Activated B cell treated with CpG ODN at 0.5 μM for 24 hours (primary cell): ENCODE data around the gene MRGPRE. TPM values are rescaled to one million over a fixed set of nuclear protein-coding genes. Genes with fewer than 3 reads are reported as not detected.

ENCODE experiments used
- ATAC-seq: fragments of 200-7000 bp; cut with Tn5 transposase; one replicate; pipeline ENCODE4 v1.10.0; 2021; ENCODE audit warnings: low read depth, mild to moderate bottlenecking, moderate library complexity
- CTCF ChIA-PET: fragments of 350-600 bp; sonication (Branson Sonifier 250); formaldehyde crosslinking; loops from one replicate; lab custom pipeline; 2021; ENCODE audit warnings: antibody characterized with exemption; lab: Charles Lee
- POLR2A ChIA-PET: fragments of 350-600 bp; sonication (Branson Sonifier 250); formaldehyde crosslinking; loops from one replicate; lab custom pipeline; 2021; ENCODE audit warnings: antibody characterized with exemption; lab: Charles Lee
- DNase-seq: peaks from one replicate; pipeline ENCODE4 v3.0.0; 2022
- H3K27ac Mint-ChIP-seq: one replicate; pipeline ENCODE4 v1.8.0; 2020; ENCODE audit warnings: mixed read lengths
- H3K27me3 Mint-ChIP-seq: one replicate; pipeline ENCODE4 v1.8.0; 2021; ENCODE audit warnings: mixed read lengths
- H3K36me3 Mint-ChIP-seq: one replicate; pipeline ENCODE4 v1.8.0; 2021; ENCODE audit warnings: low read depth, mixed read lengths
- H3K4me1 Mint-ChIP-seq: one replicate; pipeline ENCODE4 v1.8.0; 2021; ENCODE audit warnings: mixed read lengths
- H3K4me3 Mint-ChIP-seq: one replicate; pipeline ENCODE4 v1.8.0; 2020; ENCODE audit warnings: mild to moderate bottlenecking, mixed read lengths
- H3K9me3 Mint-ChIP-seq: one replicate; pipeline ENCODE4 v1.8.0; 2020; ENCODE audit warnings: mixed read lengths
- intact Hi-C: fragments of 100-400 bp; cut with micrococcal nuclease; formaldehyde crosslinking; loops from one replicate; pipeline ENCODE4 v1.15.1; 2024
- total RNA-seq: library from RNA; stranded (reverse); gene quantifications from 2 replicates; pipeline ENCODE4 v1.2.3, GENCODE V29; 2022
- TF ChIP-seq, protein P1 (sequence below): fragments of 200-600 bp; IDR thresholded peaks from one replicate; pipeline ENCODE4 v1.8.0; 2022; ENCODE audit warnings: antibody characterized with exemption, mild to moderate bottlenecking

MRGPRE gene
- total RNA-seq, 1 donor from 2014 or later, result not detected

DNA sequence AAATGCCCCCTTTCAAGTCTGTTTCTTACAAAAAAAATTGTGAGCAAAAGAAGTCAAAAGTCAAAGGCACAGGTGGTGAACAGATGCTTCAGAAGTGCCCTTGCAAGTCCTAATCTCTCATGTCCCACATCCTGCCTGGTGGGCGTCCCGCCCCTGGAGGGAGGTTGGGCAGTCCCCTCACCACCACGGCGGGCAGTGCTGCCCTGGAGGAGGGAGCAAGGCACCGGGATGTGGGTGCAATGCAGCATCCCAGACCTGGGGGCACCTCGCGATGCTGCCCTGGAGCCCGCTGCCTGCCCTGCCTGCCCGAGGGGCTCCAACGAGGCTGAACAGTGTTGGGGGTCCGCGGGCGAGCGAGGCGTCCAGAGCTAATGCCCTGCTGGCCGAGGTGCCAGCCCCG lies 29.5 kb downstream of the MRGPRE start:
- DNase-seq, result no peak
- POLR2A ChIA-PET, result no interaction called here
- CTCF ChIA-PET, result no interaction called here
- ATAC-seq, result no peak
- intact Hi-C loops, result no loop called here
- Mint-ChIP-seq H3K4me1 (no peaks in the 10 kb centered on the region), H3K27ac (no peak overlapping the region), H3K36me3 (no peaks in the 10 kb centered on the region), H3K27me3 (peaks cover 4% of the 10 kb centered on the region), H3K4me3 (no peak overlapping the region), H3K9me3 (no peaks in the 10 kb centered on the region)
- TF ChIP-seq, protein P1, sequence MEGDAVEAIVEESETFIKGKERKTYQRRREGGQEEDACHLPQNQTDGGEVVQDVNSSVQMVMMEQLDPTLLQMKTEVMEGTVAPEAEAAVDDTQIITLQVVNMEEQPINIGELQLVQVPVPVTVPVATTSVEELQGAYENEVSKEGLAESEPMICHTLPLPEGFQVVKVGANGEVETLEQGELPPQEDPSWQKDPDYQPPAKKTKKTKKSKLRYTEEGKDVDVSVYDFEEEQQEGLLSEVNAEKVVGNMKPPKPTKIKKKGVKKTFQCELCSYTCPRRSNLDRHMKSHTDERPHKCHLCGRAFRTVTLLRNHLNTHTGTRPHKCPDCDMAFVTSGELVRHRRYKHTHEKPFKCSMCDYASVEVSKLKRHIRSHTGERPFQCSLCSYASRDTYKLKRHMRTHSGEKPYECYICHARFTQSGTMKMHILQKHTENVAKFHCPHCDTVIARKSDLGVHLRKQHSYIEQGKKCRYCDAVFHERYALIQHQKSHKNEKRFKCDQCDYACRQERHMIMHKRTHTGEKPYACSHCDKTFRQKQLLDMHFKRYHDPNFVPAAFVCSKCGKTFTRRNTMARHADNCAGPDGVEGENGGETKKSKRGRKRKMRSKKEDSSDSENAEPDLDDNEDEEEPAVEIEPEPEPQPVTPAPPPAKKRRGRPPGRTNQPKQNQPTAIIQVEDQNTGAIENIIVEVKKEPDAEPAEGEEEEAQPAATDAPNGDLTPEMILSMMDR, result no peak

DNA sequence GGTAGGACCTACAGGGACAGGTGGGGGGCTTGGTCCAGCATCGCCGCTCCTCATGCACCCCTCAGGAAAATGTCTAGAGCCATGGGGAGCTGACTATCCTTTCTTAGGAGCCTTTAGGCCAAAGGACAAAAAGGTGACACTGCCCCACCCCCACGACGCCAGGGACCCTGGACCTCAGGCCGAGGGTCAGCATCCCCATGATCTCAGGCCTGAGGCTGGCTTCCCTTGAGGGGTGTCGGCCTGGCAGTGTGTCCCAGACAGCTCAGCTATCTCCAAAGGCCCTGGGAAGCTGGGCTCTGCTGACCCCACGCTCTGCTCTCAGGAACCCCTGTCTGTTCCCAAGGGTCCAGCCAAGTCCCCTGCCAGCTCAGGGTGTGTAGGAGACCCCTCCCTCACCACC lies 29.9 kb downstream of the MRGPRE start:
- Mint-ChIP-seq H3K36me3 (no peaks in the 10 kb centered on the region), H3K27ac (no peak overlapping the region), H3K27me3 (peaks cover 4% of the 10 kb centered on the region), H3K4me3 (no peak overlapping the region), H3K9me3 (no peaks in the 10 kb centered on the region), H3K4me1 (no peaks in the 10 kb centered on the region)
- POLR2A ChIA-PET, result no interaction called here
- TF ChIP-seq, protein P1, result no peak
- no peak for ATAC-seq
- DNase-seq, result no peak
- intact Hi-C loops, result no loop called here
- CTCF ChIA-PET, result no interaction called here

DNA sequence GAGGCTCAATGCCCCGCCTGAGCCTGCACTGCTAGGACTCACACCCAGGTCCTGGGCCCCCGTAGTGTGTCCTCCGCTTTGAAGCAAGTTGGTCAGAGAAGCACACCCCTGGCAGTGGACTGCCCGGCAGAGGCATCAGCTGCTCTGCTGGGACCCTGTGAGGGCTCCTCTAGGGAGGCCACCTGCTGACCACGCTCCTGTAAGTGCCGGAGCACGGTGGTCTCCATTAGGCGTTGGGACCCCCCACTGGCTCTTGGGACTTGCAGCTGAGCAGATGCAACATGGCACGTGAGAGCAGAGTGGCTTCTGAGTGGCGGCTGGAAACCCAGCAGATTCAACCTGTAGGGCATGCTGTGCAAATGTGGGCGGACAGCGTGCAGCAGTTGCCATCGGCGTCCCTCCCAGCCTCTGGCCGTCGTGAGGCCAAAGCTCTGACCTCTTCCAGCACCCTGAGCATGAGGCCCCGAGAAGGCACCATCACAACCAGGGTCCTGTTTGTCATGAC lies 30.5 kb downstream of the MRGPRE start:
- TF ChIP-seq, protein P1, result no peak
- Mint-ChIP-seq H3K9me3 (no peaks in the 10 kb centered on the region), H3K36me3 (no peaks in the 10 kb centered on the region), H3K27me3 (peaks cover 4% of the 10 kb centered on the region), H3K27ac (no peak overlapping the region), H3K4me3 (no peak overlapping the region), H3K4me1 (no peaks in the 10 kb centered on the region)
- CTCF ChIA-PET, result no interaction called here
- intact Hi-C loops, result no loop called here
- DNase-seq (no peak), ATAC-seq (no peak)
- POLR2A ChIA-PET, result no interaction called here

DNA sequence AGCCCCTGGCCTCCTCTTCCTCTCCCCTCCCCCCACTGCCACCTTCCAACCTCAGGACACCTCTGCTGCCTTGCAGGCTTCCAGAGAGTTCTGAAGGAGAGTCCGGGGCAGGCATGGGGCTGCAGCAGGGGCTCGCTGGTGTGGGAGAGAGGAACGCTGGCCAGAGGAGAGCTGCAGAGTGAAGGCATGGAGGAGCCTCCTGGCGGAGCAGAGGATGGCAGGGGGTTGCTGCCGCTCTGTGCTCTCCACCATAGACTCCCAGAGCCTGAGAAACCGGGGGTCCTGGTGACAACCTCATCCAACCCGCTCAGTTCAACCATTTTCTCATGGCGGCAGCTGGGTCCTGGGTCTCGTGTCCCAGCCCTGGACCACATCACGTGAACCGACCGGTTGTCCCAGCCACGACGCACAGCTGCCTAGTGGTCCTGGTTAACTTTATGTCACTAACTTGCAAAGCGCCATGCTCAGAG lies 31.1 kb downstream of the MRGPRE start:
- H3K27ac Mint-ChIP-seq, result no peak overlapping the region
- no peak for ATAC-seq
- H3K4me3 Mint-ChIP-seq, result no peak overlapping the region
- TF ChIP-seq, protein P1, result no peak
- no peak for DNase-seq
- CTCF ChIA-PET, result no interaction called here
- intact Hi-C loops, result no loop called here
- POLR2A ChIA-PET, result no interaction called here
- peaks cover 4% of the 10 kb centered on the region for H3K27me3 Mint-ChIP-seq
- no peaks in the 10 kb centered on the region for H3K36me3 Mint-ChIP-seq
- H3K4me1 Mint-ChIP-seq, result no peaks in the 10 kb centered on the region
- H3K9me3 Mint-ChIP-seq, result no peaks in the 10 kb centered on the region

DNA sequence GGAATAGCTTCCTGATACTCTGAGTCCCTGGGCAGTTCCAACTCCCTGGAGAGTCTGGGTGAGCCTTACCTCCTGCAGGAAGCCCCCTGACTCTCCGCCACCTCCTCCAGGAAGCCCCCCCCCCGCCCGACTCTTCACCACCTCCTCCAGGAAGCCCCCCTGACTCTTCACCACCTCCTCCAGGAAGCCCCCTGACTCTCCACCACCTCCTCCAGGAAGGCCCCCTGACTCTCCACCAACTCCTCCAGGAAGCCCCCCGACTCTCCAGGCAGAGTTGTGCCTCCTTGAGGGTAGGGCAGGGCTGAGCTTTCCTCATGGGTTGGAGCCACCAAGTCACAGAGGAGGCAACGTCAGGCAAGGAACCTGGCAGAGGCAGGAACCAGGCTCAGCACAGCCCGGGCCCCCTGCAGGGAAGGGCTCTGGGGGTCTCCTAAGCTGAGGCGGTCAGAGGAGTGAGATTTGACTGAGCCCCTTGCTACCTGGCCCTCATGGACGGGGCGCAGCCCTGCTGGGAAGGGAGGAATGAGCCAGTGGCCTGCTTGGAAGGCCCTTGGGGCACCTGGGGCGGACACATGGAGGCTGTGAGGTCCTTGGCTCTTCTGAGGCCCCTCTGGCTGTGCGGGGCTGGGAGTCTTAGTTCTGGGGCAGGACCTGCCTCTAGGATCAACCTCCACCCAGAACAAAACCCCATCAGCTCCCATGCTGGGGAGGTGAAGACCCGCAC lies 31.7 kb downstream of the MRGPRE start:
- Mint-ChIP-seq H3K4me3 (no peak overlapping the region), H3K27ac (no peak overlapping the region), H3K9me3 (no peaks in the 10 kb centered on the region), H3K36me3 (no peaks in the 10 kb centered on the region), H3K4me1 (no peaks in the 10 kb centered on the region), H3K27me3 (peaks cover 4% of the 10 kb centered on the region)
- no peak for DNase-seq
- no peak for ATAC-seq
- CTCF ChIA-PET, result no interaction called here
- intact Hi-C loops, result no loop called here
- TF ChIP-seq, protein P1, result no peak
- POLR2A ChIA-PET, result no interaction called here
